Measurements from ENCODE around the gene SLC38A5. TPM values are rescaled to one million over a fixed set of nuclear protein-coding genes. Genes with fewer than 3 reads are reported as not detected.

SLC38A5 gene
- total and polyA plus RNA-seq, 9 of the 15 experiments (the other 6 are each of a cell fraction or from before 2014, with no cell fraction given), result 9.3 to 228 (median 142) TPM

DNA sequence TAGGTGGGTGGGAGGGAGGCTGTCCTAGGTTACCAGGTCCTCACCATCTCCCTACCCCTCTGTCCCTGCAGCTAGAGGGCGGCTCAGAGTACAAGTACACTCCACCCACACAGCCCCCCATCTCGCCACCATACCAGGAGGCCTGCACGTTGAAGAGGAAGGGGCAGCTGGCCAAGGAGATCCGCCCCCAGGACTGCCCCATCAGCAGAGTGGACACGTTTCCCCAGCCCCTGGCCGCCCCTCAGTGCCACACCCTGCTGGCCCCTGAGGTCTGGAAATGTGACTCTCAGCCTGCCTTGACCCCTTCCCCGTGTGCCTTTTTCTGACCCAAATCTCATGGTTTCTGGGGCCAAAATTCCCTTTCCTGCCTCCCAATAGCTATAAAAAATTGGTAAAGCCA lies 12.5 kb upstream of the SLC38A5 start:
- H3K27ac ChIP-seq (ENCODE audit: extremely low read depth, low read depth, low read length), result no peak overlapping the region
- no peak for DNase-seq (ENCODE audit: extremely low read depth in 1 of 4, low spot score in 3 of 4)
- H3K4me1 ChIP-seq (replicated peaks in 1 of 2; ENCODE audit: control insufficient read depth in 2 of 2, insufficient read depth in 2 of 2, low read length in 2 of 2), result peaks cover 0 to 6% of the 10 kb centered on the region in 2 experiments; a peak in 3 of 5 replicates
- FAIRE-seq, result no peak
- H3K9me1 ChIP-seq (ENCODE audit: control insufficient read depth, insufficient read depth, low read length), result peaks cover 7% of the 10 kb centered on the region
- ChIA-PET POLR2A (interaction anchor here (0.5 to 0.8 kb wide), 2 partner anchors 22 to 57 kb away, joined by 3 read pairs; partner anchors contain the start of gene TBC1D25), CTCF (ENCODE audit: low intra/inter-chr PET ratio) (no interaction called here)
- in situ Hi-C loops (cut with MboI) (loop anchor here (25.0 kb wide), 1 partner anchor 620 kb away; no protein-coding TSS in a partner anchor), intact Hi-C loops (cut with micrococcal nuclease) (no loop called here)
- no peaks in the 10 kb centered on the region for H3K9me3 ChIP-seq (replicated peaks; ENCODE audit: control insufficient read depth, insufficient read depth, low read depth, low read length)
- no peaks in the 10 kb centered on the region for H4K20me1 ChIP-seq (replicated peaks; ENCODE audit: control insufficient read depth, insufficient read depth, low read length)
- H2AFZ ChIP-seq (ENCODE audit: low read depth, low read length), result no peak overlapping the region
- H3K9ac ChIP-seq (ENCODE audit: insufficient read depth in 1 of 2, low read depth in 2 of 2, low read length in 2 of 2), result no peak overlapping the region
- peaks cover 19% of the 10 kb centered on the region for H3K79me2 ChIP-seq (ENCODE audit: control insufficient read depth, insufficient read depth, low read length)
- H3K36me3 ChIP-seq (ENCODE audit: control insufficient read depth, insufficient read depth, low read length), result peaks cover 82% of the 10 kb centered on the region; the same call in 2 of the 3 replicates
- no peak overlapping the region for H3K4me3 ChIP-seq
- ATAC-seq, result no peak
- H3K27me3 ChIP-seq (ENCODE audit: control insufficient read depth in 2 of 2, insufficient read depth in 2 of 2, low read length in 2 of 2), result no peaks in the 10 kb centered on the region
- no TSS peak for BruUV-seq (replicated peaks)
- H3K4me2 ChIP-seq (ENCODE audit: insufficient read depth, low read length), result no peak overlapping the region
- WGBS (ENCODE audit: insufficient coverage, low coverage, missing lambda C conversion rate), result no CpG with 5 or more reads among the region's 7 CpGs
- no peak for TF ChIP-seq ZNF707 (CRISPR knock-in tag; conservative IDR thresholded peaks at IDR 0.05)
- no peak for TF ChIP-seq ILF3 (IDR thresholded peaks at IDR 0.05; ENCODE audit: borderline replicate concordance)
- TF ChIP-seq BRF1 (IDR thresholded peaks at IDR 0.05; ENCODE audit: borderline replicate concordance, extremely low read depth, insufficient read length), result no peak
- TF ChIP-seq ZNF717 (CRISPR knock-in tag; IDR thresholded peaks at IDR 0.05), result no peak
- TF ChIP-seq, protein P1, sequence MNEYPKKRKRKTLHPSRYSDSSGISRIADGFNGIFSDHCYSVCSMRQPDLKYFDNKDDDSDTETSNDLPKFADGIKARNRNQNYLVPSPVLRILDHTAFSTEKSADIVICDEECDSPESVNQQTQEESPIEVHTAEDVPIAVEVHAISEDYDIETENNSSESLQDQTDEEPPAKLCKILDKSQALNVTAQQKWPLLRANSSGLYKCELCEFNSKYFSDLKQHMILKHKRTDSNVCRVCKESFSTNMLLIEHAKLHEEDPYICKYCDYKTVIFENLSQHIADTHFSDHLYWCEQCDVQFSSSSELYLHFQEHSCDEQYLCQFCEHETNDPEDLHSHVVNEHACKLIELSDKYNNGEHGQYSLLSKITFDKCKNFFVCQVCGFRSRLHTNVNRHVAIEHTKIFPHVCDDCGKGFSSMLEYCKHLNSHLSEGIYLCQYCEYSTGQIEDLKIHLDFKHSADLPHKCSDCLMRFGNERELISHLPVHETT (CRISPR knock-in tag; conservative IDR thresholded peaks at IDR 0.05 in 1 of 2, IDR thresholded peaks at IDR 0.05 in 1 of 2), result no peak
- TF ChIP-seq CHCHD3 (CRISPR knock-in tag; IDR thresholded peaks at IDR 0.05), result no peak
- no peak for TF ChIP-seq MYBL2 (IDR thresholded peaks at IDR 0.05; ENCODE audit: low read depth)
- TF ChIP-seq MYBL2 (CRISPR knock-in tag; IDR thresholded peaks at IDR 0.05; ENCODE audit: borderline replicate concordance), result no peak
- TF ChIP-seq, protein P2, sequence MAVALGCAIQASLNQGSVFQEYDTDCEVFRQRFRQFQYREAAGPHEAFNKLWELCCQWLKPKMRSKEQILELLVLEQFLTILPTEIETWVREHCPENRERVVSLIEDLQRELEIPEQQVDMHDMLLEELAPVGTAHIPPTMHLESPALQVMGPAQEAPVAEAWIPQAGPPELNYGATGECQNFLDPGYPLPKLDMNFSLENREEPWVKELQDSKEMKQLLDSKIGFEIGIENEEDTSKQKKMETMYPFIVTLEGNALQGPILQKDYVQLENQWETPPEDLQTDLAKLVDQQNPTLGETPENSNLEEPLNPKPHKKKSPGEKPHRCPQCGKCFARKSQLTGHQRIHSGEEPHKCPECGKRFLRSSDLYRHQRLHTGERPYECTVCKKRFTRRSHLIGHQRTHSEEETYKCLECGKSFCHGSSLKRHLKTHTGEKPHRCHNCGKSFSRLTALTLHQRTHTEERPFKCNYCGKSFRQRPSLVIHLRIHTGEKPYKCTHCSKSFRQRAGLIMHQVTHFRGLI (CRISPR knock-in tag; IDR thresholded peaks at IDR 0.05), result no peak
- TF ChIP-seq, protein P3, sequence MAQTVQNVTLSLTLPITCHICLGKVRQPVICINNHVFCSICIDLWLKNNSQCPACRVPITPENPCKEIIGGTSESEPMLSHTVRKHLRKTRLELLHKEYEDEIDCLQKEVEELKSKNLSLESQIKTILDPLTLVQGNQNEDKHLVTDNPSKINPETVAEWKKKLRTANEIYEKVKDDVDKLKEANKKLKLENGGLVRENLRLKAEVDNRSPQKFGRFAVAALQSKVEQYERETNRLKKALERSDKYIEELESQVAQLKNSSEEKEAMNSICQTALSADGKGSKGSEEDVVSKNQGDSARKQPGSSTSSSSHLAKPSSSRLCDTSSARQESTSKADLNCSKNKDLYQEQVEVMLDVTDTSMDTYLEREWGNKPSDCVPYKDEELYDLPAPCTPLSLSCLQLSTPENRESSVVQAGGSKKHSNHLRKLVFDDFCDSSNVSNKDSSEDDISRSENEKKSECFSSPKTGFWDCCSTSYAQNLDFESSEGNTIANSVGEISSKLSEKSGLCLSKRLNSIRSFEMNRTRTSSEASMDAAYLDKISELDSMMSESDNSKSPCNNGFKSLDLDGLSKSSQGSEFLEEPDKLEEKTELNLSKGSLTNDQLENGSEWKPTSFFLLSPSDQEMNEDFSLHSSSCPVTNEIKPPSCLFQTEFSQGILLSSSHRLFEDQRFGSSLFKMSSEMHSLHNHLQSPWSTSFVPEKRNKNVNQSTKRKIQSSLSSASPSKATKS (CRISPR knock-in tag; IDR thresholded peaks at IDR 0.05), result no peak
- no peak for TF ChIP-seq ASH1L (IDR thresholded peaks at IDR 0.05; ENCODE audit: borderline replicate concordance, low read depth, partially characterized antibody)
- TF ChIP-seq CBX5 (IDR thresholded peaks at IDR 0.05; ENCODE audit: borderline replicate concordance, low read depth), result no peak
- TF ChIP-seq ADNP (tag; IDR thresholded peaks at IDR 0.05), result no peak
- no peak for TF ChIP-seq GATAD2B (IDR thresholded peaks at IDR 0.05; ENCODE audit: borderline replicate concordance)
- TF ChIP-seq, protein P4, sequence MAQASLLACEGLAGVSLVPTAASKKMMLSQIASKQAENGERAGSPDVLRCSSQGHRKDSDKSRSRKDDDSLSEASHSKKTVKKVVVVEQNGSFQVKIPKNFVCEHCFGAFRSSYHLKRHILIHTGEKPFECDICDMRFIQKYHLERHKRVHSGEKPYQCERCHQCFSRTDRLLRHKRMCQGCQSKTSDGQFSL (CRISPR knock-in tag; IDR thresholded peaks at IDR 0.05), result no peak
- TF ChIP-seq, protein P4 (tag; IDR thresholded peaks at IDR 0.05), result no peak
- TF ChIP-seq MEF2A (IDR thresholded peaks at IDR 0.05; ENCODE audit: control insufficient read depth, low read depth, low read length), result no peak

Measured in K562 (cell line).